ENCODE measurements around the gene KPNA6. TPM values are rescaled to one million over a fixed set of nuclear protein-coding genes. Genes with fewer than 3 reads are reported as not detected.
A peak's percentile ranks its signal among the peaks of the same experiment; 100 is the strongest.
"Not testable (repeated sequence)": the region's sequence is repeated elsewhere in the genome, so short reads cannot be mapped to it uniquely, and the experiment has no call there.

KPNA6 gene
- total RNA-seq, 1 experiment from 2014 or later = 116 TPM

- Histone ChIP-seq H3K9me3 (ENCODE audit: control insufficient read depth, insufficient read depth, low read depth, low read length) (no peaks in the 10 kb centered on the region), H3K4me3 (ENCODE audit: low read depth in 2 of 2, low read length in 2 of 2) (no peak overlapping the region), H3K27me3 (ENCODE audit: control insufficient read depth, insufficient read depth, low read length) (no peaks in the 10 kb centered on the region), H3K36me3 (ENCODE audit: control insufficient read depth, insufficient read depth, low read length) (no peaks in the 10 kb centered on the region), H3K27ac (ENCODE audit: low read length) (peak overlapping the region; percentile 49), H3K4me1 (ENCODE audit: control insufficient read depth, insufficient read depth, low read length) (peaks cover 53% of the 10 kb centered on the region)
- intact Hi-C loops (cut with micrococcal nuclease; ENCODE audit: unreplicated experiment) (no loop called here), in situ Hi-C loops (cut with HindIII; ENCODE audit: low pct_unique_long_range_greater_than_20kb, low sequenced_read_pairs) (no loop called here)
- BruUV-seq (replicated peaks) = no TSS peak
- DNase-seq (ENCODE audit: low read depth, low spot score) (peak; percentile 28), ATAC-seq (peak; percentile 75)
- CTCF ChIA-PET = interaction anchor here (0.6 kb wide), 1 partner anchor 148 kb away, joined by 7 read pairs; no protein-coding TSS in a partner anchor
- TF ChIP-seq REST (IDR thresholded peaks at IDR 0.05; ENCODE audit: insufficient read depth in 1 of 2, low read depth in 2 of 2, low read length in 1 of 2) = no peak
- TF ChIP-seq POLR2AphosphoS5 (IDR thresholded peaks at IDR 0.05; ENCODE audit: low read depth, low read length) = no peak
- no peak for TF ChIP-seq CTCF (IDR thresholded peaks at IDR 0.05)
- no peak for TF ChIP-seq SIN3A (IDR thresholded peaks at IDR 0.05; ENCODE audit: borderline replicate concordance, insufficient read depth, low read depth, low read length)
- TF ChIP-seq TCF7L2 (IDR thresholded peaks at IDR 0.05; ENCODE audit: low read depth, low read length) = no peak
- POLR2A ChIA-PET = interaction anchor here (0.5 to 0.6 kb wide), 2 partner anchors 35 to 81 kb away, joined by 6 to 8 read pairs; partner anchors contain the start of gene KPNA6
Observed at GRCh38 chr1:32142446-32143301, 34.8 kb downstream of the KPNA6 start.

- H3K27me3 ChIP-seq (ENCODE audit: control insufficient read depth, insufficient read depth, low read length); H3K36me3 ChIP-seq (ENCODE audit: control insufficient read depth, insufficient read depth, low read length); in situ Hi-C loops (cut with HindIII; ENCODE audit: low pct_unique_long_range_greater_than_20kb, low sequenced_read_pairs); H3K4me3 ChIP-seq (ENCODE audit: low read depth in 2 of 2, low read length in 2 of 2); CTCF ChIA-PET; DNase-seq (ENCODE audit: low read depth, low spot score); intact Hi-C loops (cut with micrococcal nuclease; ENCODE audit: unreplicated experiment); ATAC-seq; BruUV-seq (replicated peaks); H3K9me3 ChIP-seq (ENCODE audit: control insufficient read depth, insufficient read depth, low read depth, low read length): not testable (repeated sequence)
- POLR2A ChIA-PET = interaction anchor here (0.5 kb wide), 1 partner anchor 36 kb away, joined by 6 read pairs; the partner anchor contains the start of gene KPNA6
- Histone ChIP-seq H3K27ac (ENCODE audit: low read length) (peak overlapping the region; percentile 49; the same call in 1 of the 2 replicates), H3K4me1 (ENCODE audit: control insufficient read depth, insufficient read depth, low read length) (peaks cover 53% of the 10 kb centered on the region)
Observed at GRCh38 chr1:32143302-32143695, 35.4 kb downstream of the KPNA6 start.

GRCh38 chr1:32144033-32144432 lies 36.2 kb downstream of the KPNA6 start:
- POLR2A ChIA-PET = no interaction called here
- peaks cover 46% of the 10 kb centered on the region for H3K4me1 ChIP-seq (ENCODE audit: control insufficient read depth, insufficient read depth, low read length)
- DNase-seq (ENCODE audit: low read depth, low spot score) (no peak), ATAC-seq (no peak)
- CTCF ChIA-PET = no interaction called here
- in situ Hi-C loops (cut with HindIII; ENCODE audit: low pct_unique_long_range_greater_than_20kb, low sequenced_read_pairs) (no loop called here), intact Hi-C loops (cut with micrococcal nuclease; ENCODE audit: unreplicated experiment) (no loop called here)
- no TSS peak for BruUV-seq (replicated peaks)
- H3K36me3 ChIP-seq (ENCODE audit: control insufficient read depth, insufficient read depth, low read length) = no peaks in the 10 kb centered on the region
- TF ChIP-seq SIN3A (IDR thresholded peaks at IDR 0.05; ENCODE audit: borderline replicate concordance, insufficient read depth, low read depth, low read length) (no peak), REST (IDR thresholded peaks at IDR 0.05; ENCODE audit: insufficient read depth in 1 of 2, low read depth in 2 of 2, low read length in 1 of 2) (no peak), POLR2AphosphoS5 (IDR thresholded peaks at IDR 0.05; ENCODE audit: low read depth, low read length) (no peak)
- no peak overlapping the region for H3K27ac ChIP-seq (ENCODE audit: low read length)
- no peak overlapping the region for H3K4me3 ChIP-seq (ENCODE audit: low read depth in 2 of 2, low read length in 2 of 2)
- H3K27me3 ChIP-seq (ENCODE audit: control insufficient read depth, insufficient read depth, low read length) = no peaks in the 10 kb centered on the region
- H3K9me3 ChIP-seq (ENCODE audit: control insufficient read depth, insufficient read depth, low read depth, low read length) = no peaks in the 10 kb centered on the region

GRCh38 chr1:32147799-32148198 lies 39.9 kb downstream of the KPNA6 start:
- peaks cover 19% of the 10 kb centered on the region for H3K4me1 ChIP-seq (ENCODE audit: control insufficient read depth, insufficient read depth, low read length)
- in situ Hi-C loops (cut with HindIII; ENCODE audit: low pct_unique_long_range_greater_than_20kb, low sequenced_read_pairs); BruUV-seq (replicated peaks); intact Hi-C loops (cut with micrococcal nuclease; ENCODE audit: unreplicated experiment); H3K27me3 ChIP-seq (ENCODE audit: control insufficient read depth, insufficient read depth, low read length); H3K9me3 ChIP-seq (ENCODE audit: control insufficient read depth, insufficient read depth, low read depth, low read length); H3K27ac ChIP-seq (ENCODE audit: low read length); CTCF ChIA-PET; DNase-seq (ENCODE audit: low read depth, low spot score); H3K36me3 ChIP-seq (ENCODE audit: control insufficient read depth, insufficient read depth, low read length); ATAC-seq; H3K4me3 ChIP-seq (ENCODE audit: low read depth in 2 of 2, low read length in 2 of 2): not testable (repeated sequence)
- POLR2A ChIA-PET = interaction anchor here (0.7 kb wide), 1 partner anchor 24 kb away, joined by 18 read pairs; no protein-coding TSS in a partner anchor

All from Panc1 (cell line).